ENCODE data around the gene METTL9.

- no peak for TF ChIP-seq CTCF (IDR thresholded peaks at IDR 0.05)
- no peak for TF ChIP-seq POLR2A (IDR thresholded peaks at IDR 0.05)
Measured at GRCh38 chr16:21619765-21620425, 20.5 kb downstream of the METTL9 start.

Data from uterus (tissue), 2 donors.